RWPE2 (cell line): Measurements from ENCODE around the gene ARHGEF5.

Experiments used
- ATAC-seq: fragments of 200-7000 bp; cut with Tn5 transposase; 3 replicates; pipeline ENCODE4 v1.9.1; 2021; ENCODE audit warnings: low read depth
- DNase-seq: peaks from one replicate; pipeline ENCODE4 v3.0.0-alpha.2; 2020; ENCODE audit warnings: low spot score
- H3K27ac ChIP-seq: fragments of 450-650 bp; 2 replicates; pipeline ENCODE4 v1.5.1; 2017; ENCODE audit warnings: mild to moderate bottlenecking; ENCODE audit not compliant: poor library complexity, severe bottlenecking
- H3K27me3 ChIP-seq: fragments of 250-450 bp; sonication (Bioruptor Pico); 2 replicates; pipeline ENCODE4 v1.5.1; 2021; ENCODE audit warnings: mild to moderate bottlenecking, moderate library complexity; ENCODE audit not compliant: insufficient read depth, poor library complexity, severe bottlenecking
- H3K36me3 ChIP-seq: fragments of 250-450 bp; sonication (Bioruptor Pico); 2 replicates; pipeline ENCODE4 v1.5.1; 2020; ENCODE audit warnings: low read depth, mild to moderate bottlenecking, moderate library complexity
- H3K4me1 ChIP-seq: fragments of 250-450 bp; sonication (Bioruptor Pico); 2 replicates; pipeline ENCODE4 v1.5.1; 2021; ENCODE audit warnings: mild to moderate bottlenecking, moderate library complexity; ENCODE audit not compliant: insufficient read depth, poor library complexity, severe bottlenecking
- H3K4me3 ChIP-seq: fragments of 250-450 bp; sonication (Bioruptor Pico); 2 replicates; pipeline ENCODE4 v1.5.1; 2021; ENCODE audit warnings: mild to moderate bottlenecking, moderate library complexity; ENCODE audit not compliant: severe bottlenecking
- H3K9me3 ChIP-seq: fragments of 250-450 bp; sonication (Bioruptor Pico); 2 replicates; pipeline ENCODE4 v1.5.1; 2021; ENCODE audit warnings: mild to moderate bottlenecking, moderate library complexity; ENCODE audit not compliant: severe bottlenecking
- TF ChIP-seq, protein P1 (sequence below): fragments of 450-650 bp; IDR thresholded peaks from one replicate; pipeline ENCODE4 v1.5.1; 2017; ENCODE audit warnings: mild to moderate bottlenecking, moderate library complexity; ENCODE audit not compliant: poor library complexity, severe bottlenecking

ARHGEF5 gene

GRCh38 chr7:144398291-144398690 is 43.1 kb downstream of the ARHGEF5 start:
- Histone ChIP-seq H3K4me1 (no peaks in the 10 kb centered on the region), H3K4me3 (no peak overlapping the region), H3K27ac (no peak overlapping the region), H3K9me3 (no peaks in the 10 kb centered on the region), H3K27me3 (no peaks in the 10 kb centered on the region), H3K36me3 (no peaks in the 10 kb centered on the region)
- DNase-seq: no peak
- TF ChIP-seq, protein P1, sequence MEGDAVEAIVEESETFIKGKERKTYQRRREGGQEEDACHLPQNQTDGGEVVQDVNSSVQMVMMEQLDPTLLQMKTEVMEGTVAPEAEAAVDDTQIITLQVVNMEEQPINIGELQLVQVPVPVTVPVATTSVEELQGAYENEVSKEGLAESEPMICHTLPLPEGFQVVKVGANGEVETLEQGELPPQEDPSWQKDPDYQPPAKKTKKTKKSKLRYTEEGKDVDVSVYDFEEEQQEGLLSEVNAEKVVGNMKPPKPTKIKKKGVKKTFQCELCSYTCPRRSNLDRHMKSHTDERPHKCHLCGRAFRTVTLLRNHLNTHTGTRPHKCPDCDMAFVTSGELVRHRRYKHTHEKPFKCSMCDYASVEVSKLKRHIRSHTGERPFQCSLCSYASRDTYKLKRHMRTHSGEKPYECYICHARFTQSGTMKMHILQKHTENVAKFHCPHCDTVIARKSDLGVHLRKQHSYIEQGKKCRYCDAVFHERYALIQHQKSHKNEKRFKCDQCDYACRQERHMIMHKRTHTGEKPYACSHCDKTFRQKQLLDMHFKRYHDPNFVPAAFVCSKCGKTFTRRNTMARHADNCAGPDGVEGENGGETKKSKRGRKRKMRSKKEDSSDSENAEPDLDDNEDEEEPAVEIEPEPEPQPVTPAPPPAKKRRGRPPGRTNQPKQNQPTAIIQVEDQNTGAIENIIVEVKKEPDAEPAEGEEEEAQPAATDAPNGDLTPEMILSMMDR: no peak
- no peak for ATAC-seq

DNA sequence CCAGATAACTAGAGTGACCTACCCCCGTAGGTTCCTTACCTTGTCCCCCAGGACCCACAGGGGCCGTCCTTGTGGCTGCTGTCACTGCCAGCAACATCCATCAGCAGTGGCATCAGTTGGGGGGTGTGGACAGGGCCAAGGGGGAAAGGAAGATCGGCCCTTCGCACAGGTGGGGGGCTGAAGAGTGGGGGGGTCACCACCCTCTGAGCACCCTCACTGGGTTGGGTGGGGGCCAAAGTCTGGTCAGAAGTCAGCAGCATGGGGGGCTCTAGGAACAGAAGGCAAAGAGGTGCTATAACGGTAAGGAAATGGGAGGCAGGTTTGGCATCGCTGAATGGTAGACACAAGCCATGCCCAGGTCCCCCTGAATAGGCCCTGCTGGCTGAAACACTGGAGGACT is 43.7 kb downstream of the ARHGEF5 start:
- Histone ChIP-seq H3K4me1 (no peaks in the 10 kb centered on the region), H3K27ac (no peak overlapping the region), H3K4me3 (no peak overlapping the region), H3K9me3 (no peaks in the 10 kb centered on the region), H3K36me3 (no peaks in the 10 kb centered on the region), H3K27me3 (no peaks in the 10 kb centered on the region)
- TF ChIP-seq, protein P1: no peak
- ATAC-seq (no peak), DNase-seq (no peak)

GRCh38 chr7:144399946-144400345 is 44.7 kb downstream of the ARHGEF5 start:
- Histone ChIP-seq H3K27me3 (no peaks in the 10 kb centered on the region), H3K4me3 (no peak overlapping the region), H3K4me1 (no peaks in the 10 kb centered on the region), H3K27ac (no peak overlapping the region), H3K36me3 (no peaks in the 10 kb centered on the region), H3K9me3 (no peaks in the 10 kb centered on the region)
- TF ChIP-seq, protein P1: no peak
- DNase-seq: no peak
- ATAC-seq: no peak

DNA sequence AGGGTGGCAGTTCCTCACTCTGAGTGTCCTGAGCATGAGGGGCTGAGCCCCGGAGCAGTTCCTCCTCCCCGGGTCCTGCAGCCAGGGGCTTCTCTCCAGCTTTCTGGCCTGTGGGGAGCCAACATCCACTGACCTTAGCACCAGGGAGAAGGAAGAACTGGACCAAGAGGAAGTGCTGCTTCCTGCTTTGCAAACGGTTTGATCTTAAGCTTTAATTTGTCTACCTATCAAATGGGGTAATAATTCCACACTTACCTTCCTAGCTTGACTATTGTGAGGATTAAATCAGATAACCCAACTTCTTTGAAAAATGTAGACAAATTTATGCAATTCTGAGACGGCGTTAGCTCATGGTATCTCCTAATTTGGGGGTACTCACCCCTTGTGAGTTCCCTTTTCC is 46.3 kb downstream of the ARHGEF5 start:
- Histone ChIP-seq H3K4me1 (peaks cover 6% of the 10 kb centered on the region), H3K27ac (no peak overlapping the region), H3K36me3 (no peaks in the 10 kb centered on the region), H3K4me3 (no peak overlapping the region), H3K9me3 (no peaks in the 10 kb centered on the region), H3K27me3 (no peaks in the 10 kb centered on the region)
- DNase-seq: no peak
- no peak for ATAC-seq
- TF ChIP-seq, protein P1: no peak

- no peak overlapping the region for H3K4me3 ChIP-seq
- TF ChIP-seq, protein P1: no peak
- no peaks in the 10 kb centered on the region for H3K36me3 ChIP-seq
- H3K27ac ChIP-seq: no peak overlapping the region
- peaks cover 20% of the 10 kb centered on the region for H3K4me1 ChIP-seq
- no peak for DNase-seq
- no peak for ATAC-seq
- no peaks in the 10 kb centered on the region for H3K27me3 ChIP-seq
- no peaks in the 10 kb centered on the region for H3K9me3 ChIP-seq
Measured at GRCh38 chr7:144403102-144403501, 47.9 kb downstream of the ARHGEF5 start.
